K562 (cell line): ENCODE data around the gene FARP1.

ENCODE experiments used
- ZFX ChIP-seq: sonication (generic); formaldehyde crosslinking; IDR thresholded peaks from 2 replicates; pipeline ENCODE4 v1.8.0; 2022; ENCODE audit warnings: mild to moderate bottlenecking, missing genetic modification reagents, moderate library complexity
- TF ChIP-seq, protein P1 (sequence below): sonication (generic); formaldehyde crosslinking; IDR thresholded peaks from 2 replicates; pipeline ENCODE4 v1.9.0; 2022; ENCODE audit warnings: mild to moderate bottlenecking, missing genetic modification reagents

DNA sequence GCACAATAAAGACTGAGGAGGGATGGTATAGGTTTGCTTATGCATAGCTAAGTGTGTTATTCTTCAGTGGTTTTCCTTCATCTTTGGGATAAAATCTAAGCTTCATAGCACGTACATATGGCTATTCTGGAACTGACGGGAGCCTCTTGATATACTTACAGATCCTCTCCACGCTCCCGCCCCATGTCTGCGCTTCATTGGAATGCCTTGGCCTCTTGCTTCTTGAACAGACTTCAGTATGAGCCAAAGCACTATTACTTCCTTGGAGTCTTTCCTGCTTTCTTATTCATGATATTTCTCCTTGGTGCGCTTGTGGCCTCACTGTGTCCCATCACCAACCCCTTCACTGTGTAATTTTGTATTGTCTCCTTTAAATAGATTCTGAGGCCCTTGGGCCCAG, 145.3 kb downstream of the FARP1 start:
- TF ChIP-seq ZFX: no peak
- TF ChIP-seq, protein P1, sequence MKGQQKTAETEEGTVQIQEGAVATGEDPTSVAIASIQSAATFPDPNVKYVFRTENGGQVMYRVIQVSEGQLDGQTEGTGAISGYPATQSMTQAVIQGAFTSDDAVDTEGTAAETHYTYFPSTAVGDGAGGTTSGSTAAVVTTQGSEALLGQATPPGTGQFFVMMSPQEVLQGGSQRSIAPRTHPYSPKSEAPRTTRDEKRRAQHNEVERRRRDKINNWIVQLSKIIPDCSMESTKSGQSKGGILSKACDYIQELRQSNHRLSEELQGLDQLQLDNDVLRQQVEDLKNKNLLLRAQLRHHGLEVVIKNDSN: no peak
